ENCODE data around the gene PCSK6. TPM values are rescaled to one million over a fixed set of nuclear protein-coding genes. Genes with fewer than 3 reads are reported as not detected.

Gene PCSK6
- total RNA-seq, 2 experiments from 2014 or later = 0.57 TPM; not detected in 1

GRCh38 chr15:101309436-101310160, 179.9 kb downstream of the PCSK6 start:
- Histone ChIP-seq H3K9me2 (ENCODE audit: insufficient read depth, low read length) (no peaks in the 10 kb centered on the region), H3K36me3 (ENCODE audit: insufficient read depth, low read length) (no peaks in the 10 kb centered on the region), H3K4me2 (ENCODE audit: low read length) (no peak overlapping the region), H4K20me1 (ENCODE audit: insufficient read depth, low read length) (no peaks in the 10 kb centered on the region), H3K4me3 (ENCODE audit: low read depth, low read length, poor library complexity, severe bottlenecking) (no peak overlapping the region), H3K4me1 (ENCODE audit: insufficient read depth, low read length, poor library complexity, severe bottlenecking) (peaks cover 7% of the 10 kb centered on the region), H3K27ac (ENCODE audit: low read depth, low read length, poor library complexity, severe bottlenecking) (no peak overlapping the region), H3K79me2 (ENCODE audit: insufficient read depth, low read depth, low read length) (no peaks in the 10 kb centered on the region), H2AFZ (ENCODE audit: low read length) (no peak overlapping the region), H3K9me3 (ENCODE audit: low read length) (no peaks in the 10 kb centered on the region)
- POLR2A ChIA-PET = no interaction called here
- no peak for TF ChIP-seq EZH2phosphoT487 (IDR thresholded peaks at IDR 0.05; ENCODE audit: borderline replicate concordance, low read depth, low read length)
- TF ChIP-seq CTCF (conservative IDR thresholded peaks at IDR 0.05; ENCODE audit: low read length) = no peak
- no peak for DNase-seq (ENCODE audit: low spot score)
- intact Hi-C loops (cut with micrococcal nuclease; ENCODE audit: unreplicated experiment) = loop anchor here (10.0 kb wide), 1 partner anchor 195 kb away; no protein-coding TSS in a partner anchor
- CTCF ChIA-PET (ENCODE audit: unreplicated experiment) = interaction anchor here (0.5 kb wide), 1 partner anchor 537 kb away, joined by 3 read pairs; no protein-coding TSS in a partner anchor
- no TSS peak for BruUV-seq (replicated peaks)

GRCh38 chr15:101308604-101309435, 180.7 kb downstream of the PCSK6 start:
- no peak overlapping the region for H3K4me2 ChIP-seq (ENCODE audit: low read length)
- H3K27ac ChIP-seq (ENCODE audit: low read depth, low read length, poor library complexity, severe bottlenecking) = no peak overlapping the region
- H3K4me3 ChIP-seq (ENCODE audit: low read depth, low read length, poor library complexity, severe bottlenecking) = no peak overlapping the region
- peaks cover 7% of the 10 kb centered on the region for H3K4me1 ChIP-seq (ENCODE audit: insufficient read depth, low read length, poor library complexity, severe bottlenecking)
- H3K79me2 ChIP-seq (ENCODE audit: insufficient read depth, low read depth, low read length) = no peaks in the 10 kb centered on the region
- BruUV-seq (replicated peaks) = no TSS peak
- intact Hi-C loops (cut with micrococcal nuclease; ENCODE audit: unreplicated experiment) = loop anchor here (10.0 kb wide), 1 partner anchor 196 kb away; no protein-coding TSS in a partner anchor
- DNase-seq (ENCODE audit: low spot score) = no peak
- H3K9me3 ChIP-seq (ENCODE audit: low read length) = no peaks in the 10 kb centered on the region
- H3K36me3 ChIP-seq (ENCODE audit: insufficient read depth, low read length) = no peaks in the 10 kb centered on the region
- H4K20me1 ChIP-seq (ENCODE audit: insufficient read depth, low read length) = no peaks in the 10 kb centered on the region
- no peak overlapping the region for H2AFZ ChIP-seq (ENCODE audit: low read length)
- ChIA-PET POLR2A (no interaction called here), CTCF (ENCODE audit: unreplicated experiment) (interaction anchor here (0.5 kb wide), 1 partner anchor 536 kb away, joined by 3 read pairs; no protein-coding TSS in a partner anchor)
- no peak for TF ChIP-seq EZH2phosphoT487 (IDR thresholded peaks at IDR 0.05; ENCODE audit: borderline replicate concordance, low read depth, low read length)
- TF ChIP-seq CTCF (conservative IDR thresholded peaks at IDR 0.05; ENCODE audit: low read length) = no peak
- no peaks in the 10 kb centered on the region for H3K9me2 ChIP-seq (ENCODE audit: insufficient read depth, low read length)
